Astrocyte (in vitro differentiated cells and primary cell): ENCODE results near the gene DIAPH3. TPM values are rescaled to one million over a fixed set of nuclear protein-coding genes. Genes with fewer than 3 reads are reported as not detected.

Experiments
- DNase-seq: peaks from one replicate; pipeline ENCODE4 v3.0.0-alpha.2; 2010; ENCODE audit warnings: low read depth
- FAIRE-seq: peaks from 2 replicates; lab custom pipeline; 2011; peaks lifted over from hg19 to GRCh38; lab: Jason Lieb, UNC
- H2AFZ ChIP-seq: 2 replicates; pipeline ENCODE4 v1.6.0; 2012; ENCODE audit warnings: low read depth, low read length, inconsistent platforms
- H3K27ac ChIP-seq: 2 replicates; pipeline ENCODE4 v1.5.1; 2011; ENCODE audit warnings: low read depth, low read length, inconsistent platforms
- H3K27me3 ChIP-seq: 2 replicates; pipeline ENCODE4 v1.6.0; 2011; ENCODE audit warnings: low read length, inconsistent platforms; ENCODE audit not compliant: insufficient read depth
- H3K36me3 ChIP-seq: 2 replicates; pipeline ENCODE4 v1.5.1; 2011; ENCODE audit warnings: low read length, inconsistent platforms; ENCODE audit not compliant: insufficient read depth
- H3K4me1 ChIP-seq: 2 replicates; pipeline ENCODE4 v1.5.1; 2011; ENCODE audit warnings: low read length, inconsistent platforms; ENCODE audit not compliant: insufficient read depth
- H3K4me2 ChIP-seq: 2 replicates; pipeline ENCODE4 v1.6.0; 2012; ENCODE audit warnings: low read length, inconsistent platforms
- H3K4me3 ChIP-seq: 2 replicates; pipeline ENCODE4 v1.5.1; 2011; ENCODE audit warnings: low read depth, mild to moderate bottlenecking, low read length, inconsistent platforms; ENCODE audit not compliant: insufficient read depth
- H3K79me2 ChIP-seq: 2 replicates; pipeline ENCODE4 v1.6.0; 2012; ENCODE audit warnings: mild to moderate bottlenecking, low read length, inconsistent platforms; ENCODE audit not compliant: insufficient read depth
- H3K9ac ChIP-seq: 2 replicates; pipeline ENCODE4 v1.6.0; 2012; ENCODE audit warnings: mild to moderate bottlenecking, low read length, inconsistent platforms
- H3K9me3 ChIP-seq: 2 replicates; pipeline ENCODE4 v1.5.1; 2012; ENCODE audit warnings: low read depth, mild to moderate bottlenecking, low read length, inconsistent platforms; ENCODE audit not compliant: insufficient read depth
- H4K20me1 ChIP-seq: 2 replicates; pipeline ENCODE4 v1.6.0; 2012; ENCODE audit warnings: low read length, inconsistent platforms; ENCODE audit not compliant: insufficient read depth
- H3K27ac Mint-ChIP-seq: one replicate; pipeline ENCODE4 v1.8.0; 2021; ENCODE audit warnings: mild to moderate bottlenecking, mixed read lengths; ENCODE audit not compliant: unreplicated experiment
- H3K27me3 Mint-ChIP-seq: one replicate; pipeline ENCODE4 v1.8.0; 2021; ENCODE audit warnings: low read depth, mixed read lengths; ENCODE audit not compliant: unreplicated experiment
- H3K36me3 Mint-ChIP-seq: one replicate; pipeline ENCODE4 v1.8.0; 2021; ENCODE audit warnings: low read depth, mixed read lengths; ENCODE audit not compliant: unreplicated experiment
- H3K4me1 Mint-ChIP-seq: one replicate; pipeline ENCODE4 v1.8.0; 2021; ENCODE audit warnings: low read depth, mixed read lengths; ENCODE audit not compliant: unreplicated experiment
- H3K4me3 Mint-ChIP-seq: one replicate; pipeline ENCODE4 v1.8.0; 2021; ENCODE audit warnings: mild to moderate bottlenecking, moderate library complexity, mixed read lengths; ENCODE audit not compliant: unreplicated experiment
- H3K9me3 Mint-ChIP-seq: one replicate; pipeline ENCODE4 v1.8.0; 2021; ENCODE audit warnings: mild to moderate bottlenecking, mixed read lengths; ENCODE audit not compliant: unreplicated experiment
- CTCF ChIP-seq: IDR thresholded peaks from 2 replicates; pipeline ENCODE4 v1.5.1; 2011; ENCODE audit warnings: low read depth, mild to moderate bottlenecking, inconsistent platforms, low read length, moderate library complexity; ENCODE audit not compliant: insufficient read depth
- EZH2 ChIP-seq: IDR thresholded peaks from 2 replicates; pipeline ENCODE4 v1.6.1; 2012; ENCODE audit warnings: mild to moderate bottlenecking, low read length, inconsistent platforms; ENCODE audit not compliant: insufficient read depth
- total RNA-seq: library from RNA; stranded (reverse); gene quantifications from 2 replicates; pipeline ENCODE4 v1.2.1, GENCODE V29; 2021

The DIAPH3 gene
- total RNA-seq, 1 donor from 2014 or later = 19.0 TPM

GRCh38 chr13:60016229-60016628 is 147.5 kb downstream of the DIAPH3 start:
- no peaks in the 10 kb centered on the region for H4K20me1 ChIP-seq
- Mint-ChIP-seq H3K27me3 (no peaks in the 10 kb centered on the region), H3K4me1 (no peaks in the 10 kb centered on the region), H3K36me3 (no peaks in the 10 kb centered on the region), H3K9me3 (no peaks in the 10 kb centered on the region), H3K4me3 (no peak overlapping the region), H3K27ac (no peak overlapping the region)
- H3K9me3 ChIP-seq = no peaks in the 10 kb centered on the region
- H3K36me3 ChIP-seq = no peaks in the 10 kb centered on the region
- TF ChIP-seq CTCF (no peak), EZH2 (no peak)
- no peak overlapping the region for H3K4me3 ChIP-seq
- FAIRE-seq = no peak
- no peaks in the 10 kb centered on the region for H3K27me3 ChIP-seq
- H3K4me1 ChIP-seq = no peaks in the 10 kb centered on the region
- no peak overlapping the region for H2AFZ ChIP-seq
- no peak overlapping the region for H3K4me2 ChIP-seq
- H3K27ac ChIP-seq = no peak overlapping the region
- peaks cover 25% of the 10 kb centered on the region for H3K79me2 ChIP-seq
- no peak overlapping the region for H3K9ac ChIP-seq
- DNase-seq = no peak

GRCh38 chr13:60013166-60013565 is 150.6 kb downstream of the DIAPH3 start:
- H2AFZ ChIP-seq = no peak overlapping the region
- Mint-ChIP-seq H3K27me3 (no peaks in the 10 kb centered on the region), H3K27ac (no peak overlapping the region), H3K9me3 (no peaks in the 10 kb centered on the region), H3K4me3 (no peak overlapping the region), H3K4me1 (no peaks in the 10 kb centered on the region), H3K36me3 (no peaks in the 10 kb centered on the region)
- H3K4me2 ChIP-seq = no peak overlapping the region
- FAIRE-seq (no peak), DNase-seq (no peak)
- H3K27ac ChIP-seq = no peak overlapping the region
- H3K79me2 ChIP-seq = peaks cover 3% of the 10 kb centered on the region
- H3K9ac ChIP-seq = no peak overlapping the region
- no peak for TF ChIP-seq EZH2
- no peak for TF ChIP-seq CTCF
- H3K36me3 ChIP-seq = no peaks in the 10 kb centered on the region
- no peak overlapping the region for H3K4me3 ChIP-seq
- H4K20me1 ChIP-seq = no peaks in the 10 kb centered on the region
- no peaks in the 10 kb centered on the region for H3K27me3 ChIP-seq
- no peaks in the 10 kb centered on the region for H3K9me3 ChIP-seq
- H3K4me1 ChIP-seq = no peaks in the 10 kb centered on the region

- H2AFZ ChIP-seq = no peak overlapping the region
- DNase-seq = no peak
- no peak for TF ChIP-seq EZH2
- no peak for TF ChIP-seq CTCF
- H3K36me3 Mint-ChIP-seq = no peaks in the 10 kb centered on the region
- no peaks in the 10 kb centered on the region for H3K4me1 Mint-ChIP-seq
- H3K4me3 Mint-ChIP-seq = no peak overlapping the region
- peak; percentile 32 for FAIRE-seq
- H3K4me1 ChIP-seq = no peaks in the 10 kb centered on the region
- H3K9me3 ChIP-seq = no peaks in the 10 kb centered on the region
- H3K4me2 ChIP-seq = no peak overlapping the region
- no peaks in the 10 kb centered on the region for H3K27me3 Mint-ChIP-seq
- H3K4me3 ChIP-seq = no peak overlapping the region
- no peaks in the 10 kb centered on the region for H4K20me1 ChIP-seq
- H3K27ac ChIP-seq = no peak overlapping the region
- H3K36me3 ChIP-seq = no peaks in the 10 kb centered on the region
- H3K9me3 Mint-ChIP-seq = no peaks in the 10 kb centered on the region
- H3K27ac Mint-ChIP-seq = no peak overlapping the region
- H3K9ac ChIP-seq = no peak overlapping the region
- no peaks in the 10 kb centered on the region for H3K27me3 ChIP-seq
- H3K79me2 ChIP-seq = no peaks in the 10 kb centered on the region
Measured at GRCh38 chr13:60012488-60012887, 151.2 kb downstream of the DIAPH3 start.
